GM21515 (cell line): ENCODE data around the gene ZC3H4.
"Not testable (repeated sequence)": the region's sequence is repeated elsewhere in the genome, so short reads cannot be mapped to it uniquely, and the experiment has no call there.

ENCODE experiments used
- ATAC-seq: cut with Tn5 transposase; IDR thresholded peaks from one replicate; pipeline ENCODE4 v1.9.1; 2021; ENCODE audit not compliant: unreplicated experiment

Gene ZC3H4

GRCh38 chr19:47057328-47057727 lies 56.2 kb downstream of the ZC3H4 start:
- ATAC-seq: no peak

DNA sequence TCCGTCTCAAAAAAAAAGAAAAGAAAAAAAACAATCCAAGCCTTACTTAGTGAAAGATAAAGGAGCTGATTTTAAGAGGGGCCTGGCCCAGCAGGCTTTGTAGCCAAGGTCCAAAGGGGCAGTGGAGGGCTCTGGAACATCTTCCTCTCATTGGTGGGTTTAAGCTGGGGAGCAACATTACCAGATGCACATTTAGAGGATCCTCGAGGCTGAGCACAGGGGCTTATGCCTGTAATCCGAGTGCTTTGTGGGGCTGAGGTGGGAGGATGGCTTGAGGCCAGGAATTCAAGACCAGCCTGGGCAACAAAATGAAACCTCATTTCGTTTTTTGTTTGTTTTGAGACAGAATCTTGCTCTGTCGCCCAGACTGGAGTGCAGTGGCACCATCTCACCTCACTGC lies 57.2 kb downstream of the ZC3H4 start:
- no peak for ATAC-seq

GRCh38 chr19:47050562-47050961 lies 63.0 kb downstream of the ZC3H4 start:
- ATAC-seq: not testable (repeated sequence)

- ATAC-seq: no peak
Observed at GRCh38 chr19:47049307-47049700, 64.3 kb downstream of the ZC3H4 start.

DNA sequence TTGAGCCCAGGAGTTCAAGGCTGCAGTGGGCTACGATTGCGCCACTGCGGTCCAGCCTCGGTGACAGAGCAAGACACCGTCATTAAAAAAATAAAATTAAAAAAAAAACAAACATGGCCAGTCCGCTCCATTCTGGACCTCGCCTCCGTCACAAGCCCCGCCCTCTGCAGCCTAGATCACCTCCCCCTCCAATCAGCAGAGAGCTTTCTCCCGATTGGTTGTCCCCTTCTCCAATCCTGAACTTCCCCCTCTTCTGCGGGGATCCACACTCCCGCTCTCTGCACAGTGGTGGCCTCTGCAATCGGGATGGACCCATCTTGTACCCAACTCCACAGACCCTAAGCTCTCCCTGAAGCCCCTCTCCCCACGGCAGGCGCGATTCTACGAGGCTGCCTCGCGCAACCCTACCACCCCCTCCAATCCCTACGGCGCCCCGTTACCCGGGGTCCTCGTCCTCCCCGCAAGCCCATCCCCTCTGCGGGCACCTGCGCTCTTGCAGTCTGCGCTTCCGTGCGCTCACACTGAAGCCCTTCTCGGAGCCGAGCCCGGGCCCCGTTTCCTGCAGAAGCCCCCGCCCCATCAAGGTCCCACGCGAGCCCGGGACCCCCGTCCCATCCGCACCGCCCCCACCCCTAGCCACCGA lies 65.7 kb downstream of the ZC3H4 start:
- ATAC-seq: peak; percentile 48

DNA sequence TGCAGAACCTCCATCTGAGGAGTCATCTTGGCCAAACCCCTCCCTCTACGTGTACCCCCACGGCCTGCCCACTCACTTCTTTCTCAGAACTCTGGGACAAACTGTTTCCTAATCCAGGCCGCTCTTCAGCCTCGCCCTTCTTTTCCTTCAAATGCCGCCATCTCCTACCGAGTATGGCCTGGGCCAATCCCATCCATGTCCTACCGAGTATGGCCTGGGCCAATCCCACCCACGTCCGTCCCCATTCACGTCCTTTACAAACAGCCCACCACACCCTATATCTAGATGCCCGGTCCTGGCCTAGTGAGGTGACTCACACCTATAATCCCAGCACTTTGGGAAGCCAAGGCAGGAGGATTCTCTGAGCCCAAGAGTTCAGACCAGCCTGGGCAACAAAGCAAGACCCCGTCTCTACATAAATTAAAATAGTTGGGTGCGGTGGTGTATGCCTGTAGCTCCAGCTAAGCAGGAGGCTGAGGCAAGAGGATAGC lies 66.3 kb downstream of the ZC3H4 start:
- no peak for ATAC-seq

DNA sequence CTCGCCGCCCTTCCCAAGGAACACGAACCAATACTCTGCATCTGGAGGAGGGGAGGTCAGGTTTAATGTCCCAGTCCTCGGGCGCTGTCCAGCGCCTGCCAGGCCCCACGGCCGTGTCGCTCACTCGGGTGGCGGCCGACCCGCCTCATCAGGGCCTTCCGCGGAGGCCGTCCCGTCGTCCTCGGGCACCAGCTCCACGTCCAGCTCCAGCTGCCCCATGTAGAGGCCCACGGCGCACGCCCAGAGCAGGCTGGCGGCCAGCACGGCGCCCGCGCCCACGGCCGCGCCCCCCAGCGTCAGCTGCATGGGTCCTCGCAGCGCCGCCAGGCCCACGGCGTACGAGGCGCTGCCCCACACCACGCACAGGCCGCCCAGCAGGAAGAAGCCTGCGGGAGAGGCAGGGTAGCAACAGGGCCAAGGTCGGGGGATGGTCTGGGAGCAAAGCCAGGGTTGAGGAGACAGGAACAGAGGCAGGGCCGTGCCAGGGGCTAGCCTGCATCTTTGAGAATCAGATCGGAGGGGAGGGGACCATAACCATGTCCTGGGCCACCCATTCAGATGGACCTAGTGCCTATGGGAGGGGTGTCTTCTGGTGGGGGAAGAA lies 67.6 kb downstream of the ZC3H4 start:
- ATAC-seq: no peak

DNA sequence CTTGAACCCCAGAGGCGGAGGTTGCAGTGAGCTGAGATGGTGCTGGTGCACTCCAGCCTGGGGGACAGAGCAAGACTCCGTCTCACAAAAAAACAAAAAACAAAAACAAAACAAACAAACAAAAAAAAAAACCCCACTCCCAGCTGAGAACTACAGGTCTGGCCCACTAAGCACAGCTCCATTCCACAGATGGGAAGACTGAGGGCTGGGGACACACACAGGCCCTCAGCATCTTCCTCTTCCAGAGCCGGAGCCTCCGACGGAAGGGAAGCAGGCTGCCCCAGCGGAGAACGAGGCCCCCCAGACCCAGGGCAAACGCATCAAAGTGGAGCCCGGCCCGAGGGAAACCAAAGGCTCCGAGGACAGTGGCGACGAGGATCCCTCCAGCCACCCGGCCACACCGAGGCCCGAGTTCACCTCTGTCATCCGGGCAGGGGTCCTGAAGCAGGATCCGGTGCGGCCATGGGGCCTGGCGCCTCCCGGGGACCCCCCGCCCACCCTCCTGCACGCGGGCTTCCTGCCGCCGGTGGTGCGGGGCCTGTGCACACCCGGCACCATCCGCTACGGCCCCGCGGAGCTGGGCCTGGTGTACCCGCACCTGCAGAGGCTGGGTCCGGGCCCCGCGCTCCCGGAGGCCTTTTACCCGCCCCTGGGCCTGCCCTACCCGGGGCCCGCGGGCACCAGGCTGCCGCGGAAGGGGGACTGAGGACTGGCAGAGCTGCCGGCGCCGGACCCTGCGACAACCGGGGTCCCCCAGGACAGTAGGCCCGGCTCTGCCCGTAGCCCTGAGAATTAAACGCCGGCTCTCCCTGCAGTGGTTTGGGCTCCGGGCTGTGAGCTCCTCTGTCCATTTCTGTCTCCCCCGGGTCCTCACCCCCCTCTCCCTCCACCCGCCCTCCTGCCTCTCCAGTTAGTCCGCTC lies 68.4 kb downstream of the ZC3H4 start:
- no peak for ATAC-seq

DNA sequence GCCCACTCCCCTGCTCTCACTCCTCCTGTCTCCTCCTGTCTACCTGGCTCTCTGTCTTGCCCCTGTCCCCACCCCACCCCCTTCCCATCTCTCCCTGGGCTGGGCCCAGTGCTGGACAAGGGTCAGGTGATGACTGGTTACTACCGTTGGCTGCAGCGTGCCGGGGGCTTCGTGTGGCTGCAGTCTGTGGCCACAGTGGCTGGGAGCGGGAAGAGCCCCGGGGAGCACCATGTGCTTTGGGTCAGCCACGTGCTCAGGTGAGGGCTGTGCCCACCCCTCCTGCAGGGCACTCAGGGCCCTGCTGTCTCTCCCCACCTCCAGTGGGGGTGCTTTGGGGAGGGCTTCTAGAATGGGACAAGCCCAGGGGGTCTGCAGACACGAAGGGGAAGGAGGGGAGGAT lies 72.7 kb downstream of the ZC3H4 start:
- no peak for ATAC-seq

- no peak for ATAC-seq
Observed at GRCh38 chr19:47039239-47039874, 74.2 kb downstream of the ZC3H4 start.

DNA sequence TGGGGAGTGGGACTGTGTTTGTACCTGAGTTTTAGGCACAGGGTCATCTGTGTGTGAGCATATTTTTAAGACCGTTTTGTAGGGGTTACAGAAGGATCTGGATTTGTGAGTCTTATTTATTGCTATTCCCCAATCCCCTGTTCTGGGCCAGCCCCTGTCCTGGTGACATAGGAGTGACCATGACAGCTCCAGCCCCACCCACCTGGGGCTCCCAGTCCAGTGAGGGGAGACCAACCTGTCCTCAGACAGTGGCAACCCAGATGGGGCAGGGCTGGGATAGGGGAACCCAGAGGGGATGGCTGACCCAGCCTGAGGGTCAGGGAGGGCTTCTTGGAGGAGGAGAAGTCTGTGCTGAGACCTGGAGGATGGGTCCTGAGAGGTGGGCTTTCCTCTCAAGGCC lies 75.8 kb downstream of the ZC3H4 start:
- no peak for ATAC-seq

DNA sequence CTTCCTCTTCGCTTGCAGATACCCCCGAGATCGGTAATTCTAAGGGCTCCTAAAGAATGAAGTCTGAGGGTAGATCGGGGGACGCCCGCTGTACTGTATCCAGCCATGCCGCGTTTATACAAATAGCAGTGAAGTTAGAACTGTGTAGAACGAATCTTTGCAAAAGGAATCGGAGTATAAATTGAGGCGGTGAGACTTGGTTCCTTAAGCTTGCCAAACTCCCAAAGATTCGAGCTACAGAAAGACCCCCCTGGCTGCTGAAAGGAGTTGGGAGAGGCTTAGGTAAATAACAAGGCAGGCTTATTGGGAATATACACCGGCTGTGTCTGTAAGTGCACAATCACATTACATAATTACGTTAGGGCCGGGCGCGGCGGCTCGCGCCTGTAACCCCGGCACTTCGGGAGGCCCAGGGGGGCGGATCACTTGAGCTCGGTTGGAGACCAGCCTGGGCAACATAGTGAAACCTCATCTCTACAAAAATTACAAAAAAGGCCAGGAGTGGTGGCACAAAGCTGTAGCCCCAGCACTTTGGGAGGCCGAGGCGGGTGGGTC lies 77.4 kb downstream of the ZC3H4 start:
- ATAC-seq: no peak

- ATAC-seq: peak; percentile 81
Observed at GRCh38 chr19:47035127-47036096, 78.2 kb downstream of the ZC3H4 start.

DNA sequence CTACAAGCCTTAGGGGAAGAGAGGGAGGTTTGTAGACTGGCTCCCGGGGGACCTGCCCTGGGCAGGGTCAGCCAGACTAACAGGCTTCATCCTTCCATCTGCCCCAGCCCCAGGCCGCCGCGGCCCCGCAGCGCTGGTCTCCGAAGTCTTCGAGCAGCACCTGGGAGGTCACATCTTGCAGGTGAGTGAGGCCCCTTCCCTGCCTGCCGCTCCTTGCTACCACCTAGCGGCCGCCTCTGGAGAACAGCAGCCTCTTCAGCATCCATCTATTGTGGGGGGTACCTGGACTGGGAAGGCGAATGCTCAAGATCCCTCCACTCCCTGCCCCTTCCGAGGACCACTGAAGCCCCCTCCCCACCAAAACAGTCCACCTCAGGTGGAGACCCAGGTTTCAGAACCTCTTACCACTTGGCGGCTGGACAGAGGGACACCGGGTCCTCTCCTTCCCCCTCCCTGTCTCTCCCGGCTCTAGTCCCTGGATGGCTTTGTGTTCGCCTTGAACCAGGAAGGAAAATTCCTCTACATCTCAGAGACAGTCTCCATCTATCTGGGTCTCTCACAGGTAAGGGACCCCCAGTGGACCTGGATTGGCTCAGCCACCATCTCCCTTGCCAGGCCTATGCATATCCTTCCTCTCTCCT lies 81.3 kb downstream of the ZC3H4 start:
- no peak for ATAC-seq

GRCh38 chr19:47028195-47028601 lies 85.4 kb downstream of the ZC3H4 start:
- no peak for ATAC-seq

DNA sequence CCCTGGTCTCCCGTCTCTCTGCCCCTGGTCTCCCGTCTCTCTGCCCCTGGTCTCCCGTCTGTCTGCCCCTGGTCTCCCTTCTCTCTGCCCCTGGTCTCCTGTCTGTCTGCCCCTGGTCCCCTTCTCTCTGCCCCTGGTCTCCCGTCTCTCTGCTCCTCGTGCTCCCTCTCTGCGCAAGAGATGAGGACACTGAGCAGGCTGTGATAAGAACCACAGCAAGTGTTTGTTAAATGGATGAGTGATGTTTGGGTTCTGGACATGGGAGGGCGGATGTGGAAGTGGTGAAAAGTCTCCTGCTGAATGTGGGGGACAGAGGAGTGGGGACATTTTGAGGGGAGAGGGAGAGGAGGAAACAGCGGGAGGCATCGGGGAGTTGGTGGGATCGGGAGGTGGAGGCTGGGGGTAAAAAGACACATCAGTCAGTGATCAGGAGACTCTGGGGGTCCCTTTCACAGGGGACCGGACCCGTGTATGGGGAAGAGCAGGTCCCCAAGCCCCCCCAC lies 85.9 kb downstream of the ZC3H4 start:
- ATAC-seq: no peak

GRCh38 chr19:47026889-47027288 lies 86.7 kb downstream of the ZC3H4 start:
- no peak for ATAC-seq

DNA sequence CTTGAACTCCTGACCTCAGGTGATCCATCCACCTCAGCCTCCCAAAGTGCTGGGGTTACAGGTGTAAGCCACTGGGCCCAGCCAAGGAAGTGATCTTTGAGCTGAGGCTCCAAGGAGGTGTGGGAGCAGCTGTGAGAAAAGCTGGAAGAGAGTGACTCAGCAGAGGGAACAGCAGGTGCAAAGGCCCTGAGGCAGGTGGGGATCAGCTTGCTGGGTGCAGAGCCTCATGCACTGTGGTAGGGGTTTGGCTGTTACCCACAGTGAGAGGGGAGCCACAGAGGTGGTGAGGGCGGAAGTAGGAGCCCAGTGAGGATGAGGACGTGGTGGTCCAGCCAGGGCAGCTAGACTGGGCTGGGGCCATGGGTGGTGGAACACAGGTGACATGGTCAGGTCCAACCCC lies 87.4 kb downstream of the ZC3H4 start:
- no peak for ATAC-seq

GRCh38 chr19:47024502-47024901 lies 89.1 kb downstream of the ZC3H4 start:
- no peak for ATAC-seq
